HCT116 (cell line): ENCODE results near the gene DMRTA2. TPM values are rescaled to one million over a fixed set of nuclear protein-coding genes. Genes with fewer than 3 reads are reported as not detected.

ENCODE experiments used
- ATAC-seq: fragments of 200-7000 bp; cut with Tn5 transposase; 2 replicates; pipeline ENCODE4 v1.9.1; 2020; ENCODE audit warnings: mild to moderate bottlenecking, moderate library complexity
- BruUV-seq: library from RNA; stranded (reverse); fragments of 400-500 nt; replicated peaks from 2 replicates; lab custom pipeline; 2021; lab: Mats Ljungman, UMichigan
- CTCF ChIA-PET: fragments of 300-600 bp; sonication (Branson Sonifier 250); formaldehyde crosslinking; loops from one replicate; lab custom pipeline; 2021; ENCODE audit warnings: antibody characterized with exemption; lab: Charles Lee
- POLR2A ChIA-PET: fragments of 300-600, 350-600 bp; sonication (Branson Sonifier 250); formaldehyde crosslinking; loops from one replicate; lab custom pipeline; 2021; ENCODE audit warnings: antibody characterized with exemption; lab: Charles Lee
- RAD21 ChIA-PET, 2 experiments: fragments of 300-600 bp; sonication (Branson Sonifier 250); formaldehyde crosslinking; loops; one replicate each; lab custom pipeline; 2023; ENCODE audit warnings: low total read pairs in 2 of 2; ENCODE audit not compliant: uncharacterized antibody in 2 of 2, unreplicated experiment in 2 of 2, low non-redundant PET in 1 of 2; lab: Charles Lee
- DNase-seq: peaks from one replicate; pipeline ENCODE4 v3.0.0-alpha.2; 2010; ENCODE audit warnings: low read depth, low spot score
- H2AFZ ChIP-seq: fragments of 200-600 bp; shearing (Covaris generic), sonication (generic); 2 replicates; pipeline ENCODE4 v1.6.1; 2017; ENCODE audit warnings: low read depth, mixed run types, mixed read lengths, antibody characterized with exemption, low read length; ENCODE audit not compliant: poor library complexity, severe bottlenecking
- H3K27ac ChIP-seq: 2 replicates; pipeline ENCODE4 v1.5.1; 2012; ENCODE audit warnings: low read depth, low read length
- H3K27me3 ChIP-seq: fragments of 200-600 bp; sonication (generic); 2 replicates; pipeline ENCODE4 v1.6.1; 2016; ENCODE audit warnings: mixed run types, low read length, mixed read lengths; ENCODE audit not compliant: insufficient read depth
- H3K36me3 ChIP-seq, 2 experiments: fragments of 200-500 bp in 1 of 2; fragments of 200-600 bp in 1 of 2; sonication (Bioruptor generic) in 1 of 2; sonication (generic) in 1 of 2; 2 replicates each; pipeline versions ENCODE4 v1.5.1 to v1.6.1; 2014 to 2016; ENCODE audit warnings: low read length in 2 of 2, inconsistent platforms in 1 of 2, mixed read lengths in 1 of 2, mixed run types in 1 of 2; ENCODE audit not compliant: insufficient read depth in 2 of 2, control insufficient read depth in 1 of 2
- H3K4me1 ChIP-seq, 2 experiments: fragments of 200-600 bp in 1 of 2; sonication (generic) in 1 of 2; 2 replicates each; pipeline versions ENCODE4 v1.5.1 to v1.6.1; 2012 to 2017; ENCODE audit warnings: low read length in 2 of 2, inconsistent platforms in 1 of 2, mild to moderate bottlenecking in 1 of 2, mixed read lengths in 1 of 2, mixed run types in 1 of 2, moderate library complexity in 1 of 2; ENCODE audit not compliant: insufficient read depth in 2 of 2, control insufficient read depth in 1 of 2
- H3K4me2 ChIP-seq: fragments of 200-600 bp; sonication (generic); 2 replicates; pipeline ENCODE4 v1.6.1; 2017; ENCODE audit warnings: mixed run types, low read length, mixed read lengths
- H3K4me3 ChIP-seq, 2 experiments: fragments of 200-600 bp in 1 of 2; sonication (generic) in 1 of 2; replicated peaks in 1 of 2; 2 replicates each; pipeline ENCODE4 v1.5.1; 2011 to 2016; ENCODE audit warnings: low read length in 2 of 2, control low read depth in 1 of 2, low read depth in 1 of 2, mild to moderate bottlenecking in 1 of 2, mixed read lengths in 1 of 2, mixed run types in 1 of 2
- H3K79me2 ChIP-seq: fragments of 200-600 bp; sonication (generic); 2 replicates; pipeline ENCODE4 v1.6.1; 2017; ENCODE audit warnings: mild to moderate bottlenecking, mixed run types, low read length, moderate library complexity, mixed read lengths; ENCODE audit not compliant: insufficient read depth
- H3K9ac ChIP-seq: fragments of 200-600 bp; sonication (generic); 2 replicates; pipeline ENCODE4 v1.6.1; 2016; ENCODE audit warnings: low read length, mixed read lengths
- H3K9me2 ChIP-seq: fragments of 200-600 bp; sonication (generic), shearing (Covaris generic); 2 replicates; pipeline ENCODE4 v1.6.1; 2017; ENCODE audit warnings: mixed run types, mild to moderate bottlenecking, moderate library complexity; ENCODE audit not compliant: insufficient read depth
- H3K9me3 ChIP-seq, 2 experiments: fragments of 200-500 bp in 1 of 2; fragments of 200-600 bp in 1 of 2; sonication (Bioruptor generic) in 1 of 2; sonication (generic) in 1 of 2; 2 replicates each; pipeline ENCODE4 v1.6.1; 2014 to 2017; ENCODE audit warnings: low read length in 2 of 2, mixed read lengths in 2 of 2, inconsistent platforms in 1 of 2, low read depth in 1 of 2, mild to moderate bottlenecking in 1 of 2, mixed run types in 1 of 2, moderate library complexity in 1 of 2; ENCODE audit not compliant: control insufficient read depth in 1 of 2, insufficient read depth in 1 of 2
- H4K20me1 ChIP-seq: fragments of 200-600 bp; sonication (generic), shearing (Covaris generic); 2 replicates; pipeline ENCODE4 v1.6.1; 2017; ENCODE audit warnings: mixed run types, mild to moderate bottlenecking, moderate library complexity; ENCODE audit not compliant: insufficient read depth
- ELF1 ChIP-seq: IDR thresholded peaks from 2 replicates; pipeline ENCODE4 v1.6.1; 2012; ENCODE audit warnings: low read depth, borderline replicate concordance
- EZH2phosphoT487 ChIP-seq: fragments of 200-600 bp; IDR thresholded peaks from 2 replicates; pipeline ENCODE4 v1.6.1; 2018; ENCODE audit warnings: antibody characterized with exemption, borderline replicate concordance
- JUND ChIP-seq: IDR thresholded peaks from 2 replicates; pipeline ENCODE4 v1.6.1; 2012
- RAD21 ChIP-seq: IDR thresholded peaks from 2 replicates; pipeline ENCODE4 v1.6.1; 2012; ENCODE audit warnings: low read depth, mild to moderate bottlenecking
- REST ChIP-seq: IDR thresholded peaks from 2 replicates; pipeline ENCODE4 v1.6.1; 2012; ENCODE audit warnings: low read depth
- SIN3A ChIP-seq: IDR thresholded peaks from 2 replicates; pipeline ENCODE4 v1.6.1; 2012; ENCODE audit warnings: low read depth
- TCF7L2 ChIP-seq: IDR thresholded peaks from 2 replicates; pipeline ENCODE4 v1.7.0; 2011; ENCODE audit warnings: borderline replicate concordance, inconsistent platforms; ENCODE audit not compliant: insufficient read depth, insufficient read length; ENCODE audit errors: extremely low read depth
- YY1 ChIP-seq: IDR thresholded peaks from 2 replicates; pipeline ENCODE4 v1.6.1; 2011; ENCODE audit warnings: low read length, low read depth, moderate library complexity, mild to moderate bottlenecking; ENCODE audit not compliant: insufficient replicate concordance; ENCODE audit errors: extremely low read depth
- ZFX ChIP-seq: fragments of 450-650 bp; IDR thresholded peaks from 2 replicates; pipeline ENCODE4 v1.6.1; 2017
- intact Hi-C: fragments of 100-400 bp; cut with micrococcal nuclease; formaldehyde crosslinking; loops from 2 replicates; pipeline ENCODE4 v1.10.0; 2022
- total RNA-seq: library from RNA; stranded (reverse); gene quantifications from one replicate; pipeline ENCODE4 v1.2.1, GENCODE V29; 2021; ENCODE audit not compliant: unreplicated experiment
- TF ChIP-seq, protein P1 (sequence below): IDR thresholded peaks from 2 replicates; pipeline ENCODE4 v1.6.1; 2012
- TF ChIP-seq, protein P2 (sequence below): IDR thresholded peaks from 2 replicates; pipeline ENCODE4 v1.6.1; 2011; ENCODE audit warnings: mild to moderate bottlenecking, low read length, moderate library complexity; ENCODE audit not compliant: insufficient replicate concordance; ENCODE audit errors: extremely low read depth
- TF ChIP-seq, protein P3 (sequence below): IDR thresholded peaks from 2 replicates; pipeline ENCODE4 v1.6.1; 2012

Gene DMRTA2
- total RNA-seq, 1 experiment from 2014 or later, result not detected

GRCh38 chr1:50454911-50455310, 31.7 kb upstream of the DMRTA2 start:
- no peak for ATAC-seq
- Histone ChIP-seq H3K79me2 (no peaks in the 10 kb centered on the region), H3K4me1 (no peaks in the 10 kb centered on the region), H3K9me2 (no peaks in the 10 kb centered on the region), H3K9me3 (no peaks in the 10 kb centered on the region), H4K20me1 (no peaks in the 10 kb centered on the region), H2AFZ (no peak overlapping the region), H3K4me3 (no peak overlapping the region), H3K36me3 (no peaks in the 10 kb centered on the region), H3K9ac (no peak overlapping the region), H3K4me2 (no peak overlapping the region), H3K27me3 (no peaks in the 10 kb centered on the region), H3K27ac (no peak overlapping the region)
- DNase-seq, result no peak
- no TSS peak for BruUV-seq
- intact Hi-C loops, result no loop called here
- ChIA-PET CTCF (no interaction called here), RAD21 (no interaction called here), POLR2A (no interaction called here)
- TF ChIP-seq, protein P1, sequence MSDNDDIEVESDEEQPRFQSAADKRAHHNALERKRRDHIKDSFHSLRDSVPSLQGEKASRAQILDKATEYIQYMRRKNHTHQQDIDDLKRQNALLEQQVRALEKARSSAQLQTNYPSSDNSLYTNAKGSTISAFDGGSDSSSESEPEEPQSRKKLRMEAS, result no peak

- Histone ChIP-seq H3K79me2 (no peaks in the 10 kb centered on the region), H3K4me1 (no peaks in the 10 kb centered on the region), H3K4me3 (no peak overlapping the region), H3K9ac (no peak overlapping the region), H3K9me3 (no peaks in the 10 kb centered on the region), H3K27ac (no peak overlapping the region), H3K4me2 (no peak overlapping the region), H2AFZ (no peak overlapping the region), H4K20me1 (no peaks in the 10 kb centered on the region), H3K36me3 (no peaks in the 10 kb centered on the region), H3K27me3 (no peaks in the 10 kb centered on the region), H3K9me2 (no peaks in the 10 kb centered on the region)
- DNase-seq (no peak), ATAC-seq (no peak)
- ChIA-PET RAD21 (no interaction called here), CTCF (no interaction called here), POLR2A (no interaction called here)
- TF ChIP-seq, protein P2, sequence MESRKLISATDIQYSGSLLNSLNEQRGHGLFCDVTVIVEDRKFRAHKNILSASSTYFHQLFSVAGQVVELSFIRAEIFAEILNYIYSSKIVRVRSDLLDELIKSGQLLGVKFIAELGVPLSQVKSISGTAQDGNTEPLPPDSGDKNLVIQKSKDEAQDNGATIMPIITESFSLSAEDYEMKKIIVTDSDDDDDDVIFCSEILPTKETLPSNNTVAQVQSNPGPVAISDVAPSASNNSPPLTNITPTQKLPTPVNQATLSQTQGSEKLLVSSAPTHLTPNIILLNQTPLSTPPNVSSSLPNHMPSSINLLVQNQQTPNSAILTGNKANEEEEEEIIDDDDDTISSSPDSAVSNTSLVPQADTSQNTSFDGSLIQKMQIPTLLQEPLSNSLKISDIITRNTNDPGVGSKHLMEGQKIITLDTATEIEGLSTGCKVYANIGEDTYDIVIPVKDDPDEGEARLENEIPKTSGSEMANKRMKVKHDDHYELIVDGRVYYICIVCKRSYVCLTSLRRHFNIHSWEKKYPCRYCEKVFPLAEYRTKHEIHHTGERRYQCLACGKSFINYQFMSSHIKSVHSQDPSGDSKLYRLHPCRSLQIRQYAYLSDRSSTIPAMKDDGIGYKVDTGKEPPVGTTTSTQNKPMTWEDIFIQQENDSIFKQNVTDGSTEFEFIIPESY, result no peak
- TF ChIP-seq TCF7L2 (no peak), YY1 (no peak), ELF1 (no peak), RAD21 (no peak), SIN3A (no peak), ZFX (no peak), EZH2phosphoT487 (no peak), REST (no peak), JUND (no peak)
- TF ChIP-seq, protein P1, result no peak
- TF ChIP-seq, protein P3, sequence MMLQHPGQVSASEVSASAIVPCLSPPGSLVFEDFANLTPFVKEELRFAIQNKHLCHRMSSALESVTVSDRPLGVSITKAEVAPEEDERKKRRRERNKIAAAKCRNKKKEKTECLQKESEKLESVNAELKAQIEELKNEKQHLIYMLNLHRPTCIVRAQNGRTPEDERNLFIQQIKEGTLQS, result no peak
- intact Hi-C loops, result no loop called here
- BruUV-seq, result no TSS peak
Observed at GRCh38 chr1:50453266-50453665, 30.0 kb upstream of the DMRTA2 start.
